Measurements from ENCODE around the gene AIG1.

- TF ChIP-seq CTCF (IDR thresholded peaks at IDR 0.05), result no peak
- TF ChIP-seq POLR2A (IDR thresholded peaks at IDR 0.05), result no peak
Measured at GRCh38 chr6:143014764-143015163, 45.9 kb upstream of the AIG1 start.

Measured in body of pancreas (tissue), 4 donors.